ENCODE results near the gene ZBTB7C. TPM values are rescaled to one million over a fixed set of nuclear protein-coding genes. Genes with fewer than 3 reads are reported as not detected.
A peak's percentile ranks its signal among the peaks of the same experiment; 100 is the strongest.

ZBTB7C gene
- polyA plus RNA-seq, 4 donors: 14.8 to 18.7 (median 17.2) TPM

DNA sequence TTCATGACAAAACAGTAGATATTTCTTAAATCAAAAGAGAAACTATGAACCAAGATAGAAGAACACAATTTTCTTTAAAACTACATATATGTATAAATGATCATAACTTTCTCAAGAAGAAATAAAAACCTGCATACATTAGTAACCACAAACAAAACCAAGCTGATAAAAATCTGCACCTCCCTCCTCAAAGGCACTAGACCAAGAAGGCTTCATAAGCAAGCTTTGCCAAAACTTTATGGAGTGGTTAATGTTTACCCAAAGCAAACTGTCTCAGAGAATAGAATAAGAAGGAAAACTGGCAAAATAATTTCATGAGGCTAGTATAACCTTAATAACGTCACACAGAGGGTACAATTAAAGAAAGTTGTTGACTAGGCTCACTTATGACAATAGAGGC lies 138.3 kb downstream of the ZBTB7C start:
- DNase-seq (ENCODE audit: low read depth in 4 of 4, low spot score in 3 of 4): no peak

DNA sequence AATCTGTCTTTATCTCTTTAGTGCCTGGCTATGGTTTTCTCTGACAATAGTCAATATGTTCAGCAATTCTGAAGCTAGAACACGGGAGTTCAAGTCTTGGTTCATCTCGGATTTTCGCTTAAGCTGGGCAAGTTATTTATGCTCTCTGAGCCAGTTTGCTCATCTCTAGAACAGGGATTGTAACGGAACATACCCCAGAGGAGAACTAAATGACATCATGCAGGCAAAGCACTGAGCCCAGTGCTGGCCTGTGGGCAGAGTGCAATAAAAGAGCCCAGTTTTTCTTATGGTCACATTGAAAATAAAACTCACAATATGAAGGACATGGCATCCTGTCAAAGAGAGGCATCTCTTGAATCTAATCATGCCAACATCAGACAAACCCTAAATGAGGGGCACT lies 143.9 kb downstream of the ZBTB7C start:
- no peak for DNase-seq (ENCODE audit: low read depth in 4 of 4, low spot score in 3 of 4)

DNA sequence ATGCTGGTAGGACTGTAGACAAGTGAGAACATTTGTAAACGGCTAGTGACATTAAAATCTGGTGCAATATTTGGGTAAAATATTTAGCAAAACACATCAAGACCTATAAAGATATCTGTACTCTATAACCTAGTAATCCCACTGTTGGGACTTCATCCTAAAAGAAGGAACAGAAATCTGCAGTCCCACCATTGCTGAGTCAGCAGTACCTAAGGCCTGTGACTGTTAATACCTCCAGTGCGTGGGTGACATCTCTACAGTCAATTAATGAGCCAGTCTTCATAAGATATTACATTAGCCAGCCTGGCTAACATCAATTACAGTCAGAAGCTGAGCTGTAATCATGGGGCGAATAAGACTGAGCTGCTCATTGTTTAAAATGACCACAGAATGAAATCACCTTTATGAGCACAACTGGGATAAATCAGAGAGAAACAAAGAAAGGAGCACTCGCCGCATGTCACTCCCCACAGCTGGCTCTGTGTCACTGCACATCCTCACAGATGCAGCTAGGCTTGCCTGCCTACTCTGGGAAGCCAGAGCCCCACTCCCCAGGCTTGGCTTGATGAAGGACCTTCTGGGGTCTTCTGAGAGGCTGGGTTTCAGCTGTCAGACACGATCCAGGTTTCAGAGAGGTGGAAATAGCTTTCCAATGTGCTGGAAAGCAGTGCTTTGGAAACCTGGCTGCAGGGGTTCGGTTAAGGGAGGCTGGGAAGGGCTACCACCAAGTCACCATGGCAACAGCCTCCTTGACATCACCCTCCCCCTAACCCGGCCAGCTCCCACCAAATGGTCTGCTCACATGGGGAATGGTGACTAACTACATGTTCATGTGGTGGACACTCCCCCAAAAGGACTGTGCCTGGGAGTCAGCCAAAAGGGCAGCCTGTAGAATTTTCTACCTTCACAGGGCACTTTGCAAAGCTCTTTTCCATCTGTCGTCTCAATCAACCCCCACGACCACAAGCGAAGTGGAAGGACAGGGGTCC lies 145.0 kb downstream of the ZBTB7C start:
- no peak for DNase-seq (ENCODE audit: low read depth in 4 of 4, low spot score in 3 of 4)

DNA sequence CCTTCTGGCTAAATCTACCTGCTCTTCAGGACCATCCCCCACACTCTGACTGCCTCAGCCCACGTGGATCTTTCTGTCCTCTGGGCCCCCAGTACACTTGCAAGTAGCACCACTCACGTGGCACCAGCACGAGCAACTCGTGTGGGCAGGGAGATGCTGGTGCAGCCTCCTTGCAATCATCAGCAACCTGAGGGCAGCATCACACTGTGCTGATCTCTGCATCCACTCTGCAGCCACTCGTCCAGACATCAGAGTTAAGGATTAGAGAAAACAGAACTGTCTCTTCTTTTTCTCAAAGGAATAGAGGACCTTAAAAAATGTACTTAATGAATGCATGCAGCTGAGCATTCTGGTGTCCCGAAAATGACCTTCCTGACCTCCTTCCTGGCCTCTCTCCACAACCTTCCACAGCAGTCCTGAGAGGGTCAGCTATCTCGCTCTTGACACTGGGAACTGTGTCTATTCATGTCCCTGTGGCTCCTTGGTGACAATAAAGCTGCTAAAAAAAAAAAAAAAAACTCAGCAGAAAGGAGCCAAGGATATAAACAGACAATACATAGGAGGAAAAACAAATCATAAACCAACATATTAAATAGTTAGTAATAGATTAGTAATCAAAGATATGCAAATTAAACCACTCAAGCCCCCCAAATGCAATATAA lies 145.9 kb downstream of the ZBTB7C start:
- no peak for DNase-seq (ENCODE audit: low read depth in 4 of 4, low spot score in 3 of 4)

DNA sequence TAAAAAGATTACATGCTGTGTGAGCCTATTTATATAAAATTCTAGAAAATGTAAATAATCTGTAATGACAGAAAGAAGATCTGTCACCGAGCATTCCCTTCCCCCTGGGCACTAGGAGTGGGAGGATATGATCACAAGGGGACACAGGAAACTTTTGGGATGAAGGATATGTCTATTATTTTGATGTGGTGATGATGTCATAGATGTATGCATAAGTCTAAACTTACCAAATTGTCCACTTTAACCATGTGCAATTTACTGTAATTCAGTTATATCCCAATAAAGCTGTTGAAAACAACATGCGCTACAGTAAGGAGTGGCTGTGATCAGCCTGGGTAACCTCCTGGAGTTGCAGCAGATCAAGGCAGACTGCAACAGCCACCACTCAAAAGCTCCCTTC lies 148.9 kb downstream of the ZBTB7C start:
- no peak for DNase-seq (ENCODE audit: low read depth in 4 of 4, low spot score in 3 of 4)

DNA sequence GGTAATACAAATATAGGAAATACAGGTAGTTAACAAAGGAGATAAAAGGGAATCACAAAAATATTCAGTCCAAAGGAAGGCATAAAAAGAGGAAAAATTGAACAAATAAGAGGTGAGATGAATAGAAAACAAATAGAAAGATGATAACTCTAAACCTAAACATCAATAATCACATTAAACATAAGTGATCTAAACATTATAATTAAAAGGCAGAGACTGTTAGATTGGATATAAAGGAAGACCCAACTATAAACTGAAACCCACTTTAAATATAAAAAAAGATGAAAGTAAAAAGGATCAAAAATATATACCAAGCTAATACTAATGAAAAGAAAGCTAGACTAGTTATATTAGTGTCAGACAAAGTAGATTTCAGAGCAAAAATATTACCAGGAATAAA lies 152.3 kb downstream of the ZBTB7C start:
- DNase-seq (ENCODE audit: low read depth in 4 of 4, low spot score in 3 of 4): no peak

DNA sequence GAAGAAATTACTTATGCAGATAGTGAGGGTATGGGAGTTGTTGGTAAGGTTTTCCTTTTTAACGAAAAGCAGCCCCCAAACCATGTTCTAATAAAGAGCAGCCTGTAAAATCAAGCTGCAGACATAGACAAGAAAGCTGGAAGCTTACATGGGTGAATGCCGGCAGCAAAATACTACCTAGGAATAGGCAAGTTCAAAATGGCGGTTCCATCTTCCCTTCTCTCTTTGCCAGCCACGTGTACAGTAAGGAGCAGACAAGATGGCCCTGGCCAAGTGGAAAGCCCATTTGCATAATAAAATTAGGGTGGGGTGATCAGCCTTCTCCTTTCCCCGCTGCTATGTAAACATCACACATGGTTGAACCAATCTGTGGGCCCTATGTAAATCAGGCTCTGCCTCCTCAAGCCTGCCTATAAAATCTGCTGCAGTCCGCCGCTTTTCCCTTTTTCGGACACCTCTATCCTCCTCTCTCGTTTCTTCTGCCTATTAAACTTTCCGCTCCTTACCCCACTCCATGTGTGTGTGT lies 155.0 kb downstream of the ZBTB7C start:
- DNase-seq (ENCODE audit: low read depth in 4 of 4, low spot score in 3 of 4): no peak

DNA sequence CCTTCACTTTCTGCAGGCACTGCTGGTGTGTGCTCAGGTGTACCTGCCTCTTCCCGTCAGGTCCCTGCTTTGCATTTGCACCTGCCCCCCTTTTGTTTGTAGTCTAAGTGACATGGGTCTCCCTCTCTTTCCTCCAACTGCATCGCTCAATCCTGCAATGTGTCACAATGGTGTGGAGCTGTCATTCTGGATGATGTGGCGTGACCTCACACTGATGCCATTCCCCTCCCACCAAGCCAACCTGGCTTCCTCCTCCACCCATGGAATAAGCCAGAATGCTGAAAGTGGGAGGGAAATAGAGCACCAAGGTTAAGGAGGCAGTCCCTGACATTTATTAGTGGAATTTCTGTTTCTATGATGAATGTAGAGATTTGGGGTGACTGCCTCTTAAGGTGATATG lies 156.7 kb downstream of the ZBTB7C start:
- DNase-seq (ENCODE audit: low read depth in 4 of 4, low spot score in 3 of 4): no peak

DNA sequence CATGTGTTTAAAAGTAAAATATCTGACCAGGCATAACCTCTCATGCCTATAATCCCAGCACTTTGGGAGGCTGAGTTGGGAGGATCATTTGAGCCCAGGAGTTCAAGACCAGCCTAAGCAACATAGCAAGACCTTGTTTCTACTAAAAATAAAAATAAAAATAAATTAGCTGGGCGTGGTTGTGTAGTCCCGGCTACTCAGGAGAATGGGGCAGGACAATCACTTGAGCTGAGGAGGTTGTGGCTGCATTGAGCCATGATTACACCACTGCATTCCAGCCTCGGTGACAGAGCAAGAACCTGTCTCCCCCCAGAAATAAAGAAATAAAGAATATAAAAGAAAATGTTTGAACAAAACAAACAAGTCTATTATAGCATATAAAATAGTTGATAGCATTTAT lies 158.3 kb downstream of the ZBTB7C start:
- no peak for DNase-seq (ENCODE audit: low read depth in 4 of 4, low spot score in 3 of 4)

DNA sequence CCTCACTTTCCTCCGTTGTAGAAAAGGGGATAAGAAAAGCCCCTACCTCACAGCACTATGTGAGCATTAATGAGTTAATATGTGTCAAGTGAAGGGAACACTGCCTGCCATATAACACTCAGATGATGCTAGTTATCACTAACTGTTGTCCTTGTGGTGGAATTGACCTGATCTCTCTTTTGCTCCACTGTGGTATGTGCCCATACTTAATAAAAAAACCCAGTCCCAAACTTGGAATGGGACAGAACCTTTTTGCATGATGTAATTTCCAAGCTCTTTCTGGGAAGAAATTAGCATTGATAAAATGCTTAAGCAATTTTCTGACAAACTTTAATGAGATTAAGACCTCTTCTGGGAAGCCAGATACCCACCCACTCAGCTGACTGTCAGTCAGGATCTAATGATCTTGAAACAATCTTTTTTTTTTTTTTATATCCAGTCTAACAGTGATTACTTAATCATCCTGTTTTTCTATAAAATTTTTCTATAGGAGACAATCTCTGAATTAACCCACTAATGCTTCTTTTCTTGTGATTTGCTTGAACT lies 158.7 kb downstream of the ZBTB7C start:
- DNase-seq (ENCODE audit: low read depth in 4 of 4, low spot score in 3 of 4): no peak

DNA sequence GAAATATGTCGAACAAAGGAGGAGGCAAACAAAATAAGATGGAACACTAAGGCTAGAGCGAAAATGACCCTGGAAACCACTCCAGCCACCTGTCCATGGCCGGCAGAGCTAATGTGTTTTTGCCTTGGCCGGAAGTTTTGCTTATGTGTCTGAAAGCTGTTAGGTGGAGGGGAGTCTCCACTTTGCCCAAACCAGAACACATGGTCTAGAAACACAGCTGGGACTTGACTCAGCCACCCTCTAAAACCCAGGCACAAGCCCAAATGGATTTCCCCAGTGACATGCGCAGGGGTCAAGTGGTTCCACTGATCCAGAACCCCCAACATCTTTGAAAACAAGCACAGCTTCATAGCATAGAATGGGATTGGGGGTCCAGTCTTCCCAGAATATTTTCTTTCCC lies 159.3 kb downstream of the ZBTB7C start:
- no peak for DNase-seq (ENCODE audit: low read depth in 4 of 4, low spot score in 3 of 4)

DNA sequence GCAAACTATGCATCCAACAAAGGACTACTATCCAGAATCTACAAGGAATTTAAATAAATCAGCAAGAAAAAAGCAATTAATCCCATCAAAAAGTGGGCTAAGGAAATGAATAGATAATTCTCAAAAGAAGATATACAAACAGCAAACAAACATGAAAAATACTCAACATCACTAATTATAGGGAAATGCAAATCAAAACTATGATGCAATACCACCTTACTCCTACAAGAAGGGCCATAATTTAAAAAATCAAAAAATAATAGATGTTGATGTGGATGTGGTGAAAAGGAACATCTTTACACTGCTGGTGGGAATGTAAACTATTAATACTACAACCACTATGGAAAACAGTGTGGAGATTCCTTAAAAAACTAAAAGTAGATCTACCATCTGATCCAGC lies 164.7 kb downstream of the ZBTB7C start:
- DNase-seq (ENCODE audit: low read depth in 4 of 4, low spot score in 3 of 4): no peak

DNA sequence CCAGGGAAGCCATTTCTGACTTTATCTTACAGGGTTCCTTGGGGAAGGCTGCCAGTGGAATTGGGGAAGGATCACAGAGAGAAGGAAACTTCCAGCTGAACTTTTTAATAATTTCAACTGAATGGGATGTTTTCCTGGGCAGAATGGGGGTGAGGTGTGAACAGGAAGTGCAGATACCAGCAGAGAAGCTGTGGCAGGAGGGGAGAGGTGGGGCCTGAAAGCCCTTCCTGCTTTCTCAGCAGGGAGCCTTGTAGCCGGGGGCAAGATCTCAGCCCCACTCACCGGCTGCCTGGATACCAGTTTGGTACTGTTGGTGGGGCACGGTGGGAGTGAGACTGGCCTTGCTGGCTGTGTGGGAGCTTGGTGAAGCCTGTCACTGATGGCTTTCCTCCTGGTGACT lies 170.5 kb downstream of the ZBTB7C start:
- no peak for DNase-seq (ENCODE audit: low read depth in 4 of 4, low spot score in 3 of 4)

DNA sequence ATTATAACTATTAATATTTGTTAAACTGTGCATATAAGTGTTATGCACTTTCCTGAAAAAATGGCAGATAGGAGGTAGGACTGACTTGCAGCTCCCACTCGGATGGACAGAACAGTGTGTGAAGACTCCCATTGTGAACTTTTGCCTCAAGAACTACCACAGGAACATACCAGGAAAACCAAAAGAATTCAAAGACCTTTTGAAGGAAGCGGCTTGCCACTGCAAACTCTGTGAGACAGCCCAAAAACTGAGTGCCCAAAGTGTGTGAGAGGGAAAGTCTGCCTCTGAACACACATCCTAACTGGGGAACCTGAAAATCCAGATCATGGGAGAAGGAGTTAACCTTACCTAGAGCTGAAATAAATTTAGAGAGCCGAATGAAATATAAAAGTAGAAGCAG lies 171.0 kb downstream of the ZBTB7C start:
- no peak for DNase-seq (ENCODE audit: low read depth in 4 of 4, low spot score in 3 of 4)

DNA sequence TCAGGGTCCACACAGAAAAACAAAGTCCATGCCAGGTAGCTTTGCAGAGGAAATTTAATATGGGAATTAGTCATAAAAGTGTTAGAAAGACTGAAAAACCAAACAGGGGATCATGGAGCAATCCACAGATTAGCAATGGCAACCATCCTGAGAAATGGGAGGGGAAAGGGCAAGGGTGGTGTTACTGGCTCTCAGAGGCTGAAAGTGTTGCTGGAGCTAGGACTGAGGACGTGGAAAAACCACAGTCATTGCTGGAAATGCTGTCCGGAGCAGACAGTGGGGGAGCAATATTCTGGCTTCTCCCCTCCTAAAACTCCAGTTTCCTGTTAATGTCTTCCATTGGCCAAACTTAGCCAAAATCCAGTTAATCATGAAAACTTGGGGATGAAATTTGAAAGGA lies 172.4 kb downstream of the ZBTB7C start:
- DNase-seq (ENCODE audit: low read depth in 4 of 4, low spot score in 3 of 4): no peak

DNA sequence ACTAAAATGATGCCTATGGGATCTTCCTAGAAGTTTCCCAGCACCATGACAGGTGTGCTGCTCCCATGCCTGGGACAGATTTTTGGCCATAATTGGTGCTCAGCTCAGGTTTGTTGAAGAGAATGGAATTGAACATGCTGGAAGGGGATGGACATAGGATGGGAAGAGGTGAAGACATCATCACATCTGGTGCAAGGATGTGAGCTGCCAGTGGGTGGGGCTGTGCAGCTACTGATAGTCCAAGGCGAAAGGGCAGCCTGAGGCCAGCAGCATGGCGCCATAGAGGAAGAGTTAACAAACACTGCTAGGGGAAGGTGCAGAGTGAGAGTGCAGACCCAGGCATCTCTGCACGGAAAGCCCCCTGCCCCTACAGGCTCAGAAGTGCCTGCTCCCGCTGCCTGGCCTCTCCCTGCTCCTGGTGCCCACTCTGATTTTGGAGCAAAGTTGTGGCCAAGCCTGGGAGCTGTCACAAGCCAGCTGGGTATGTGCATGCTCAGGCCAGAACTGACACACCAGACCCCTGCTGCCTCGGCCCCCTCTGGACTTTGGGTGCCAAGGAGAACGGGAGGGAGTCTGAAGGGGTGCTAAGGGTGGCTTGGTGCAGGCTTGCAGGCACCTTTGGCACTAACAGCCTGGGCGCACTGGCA lies 178.6 kb downstream of the ZBTB7C start:
- DNase-seq (ENCODE audit: low read depth in 4 of 4, low spot score in 3 of 4): peak in 1 of 4 donors; percentile 16

DNA sequence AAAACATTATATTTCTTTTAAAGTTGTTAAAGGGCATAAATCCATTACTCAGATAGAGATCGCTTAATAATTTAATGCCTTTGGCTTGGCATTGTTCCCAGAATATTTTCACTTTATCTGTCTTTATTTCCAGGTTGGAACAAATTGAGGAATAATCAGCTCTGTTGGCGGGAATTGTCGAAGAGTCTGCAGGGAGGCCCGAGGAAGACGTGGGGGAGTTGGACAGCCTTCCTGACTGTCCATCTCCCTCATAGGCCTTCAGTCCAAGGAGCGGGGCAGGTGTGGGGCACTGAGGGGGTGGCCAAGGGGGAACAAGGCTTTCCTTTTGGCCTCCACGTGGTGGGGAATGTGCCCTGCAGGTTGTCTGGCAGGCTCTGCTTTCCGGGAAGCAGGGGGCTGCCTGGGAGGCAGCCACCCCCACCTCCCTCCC lies 179.6 kb downstream of the ZBTB7C start:
- DNase-seq (ENCODE audit: low read depth in 4 of 4, low spot score in 3 of 4): no peak

DNA sequence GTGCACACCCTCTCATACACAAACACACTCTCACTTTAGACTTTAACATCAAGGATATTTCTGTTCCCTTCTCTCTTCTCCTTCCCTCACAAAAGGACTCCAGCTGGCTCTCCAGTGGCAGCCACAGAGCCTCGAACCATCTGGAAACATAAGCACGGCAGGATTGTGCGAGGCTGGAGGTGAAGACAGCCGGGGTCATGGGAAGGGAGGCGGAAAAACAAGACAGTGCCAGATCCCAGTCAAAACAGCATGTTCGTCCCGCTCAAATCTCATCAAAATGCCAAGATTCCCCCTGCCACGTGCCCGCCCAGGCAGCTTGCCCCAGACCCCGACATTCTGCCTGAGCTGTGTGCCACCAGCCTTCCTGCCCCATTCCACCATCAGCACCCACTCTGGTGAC lies 180.3 kb downstream of the ZBTB7C start:
- no peak for DNase-seq (ENCODE audit: low read depth in 4 of 4, low spot score in 3 of 4)

DNA sequence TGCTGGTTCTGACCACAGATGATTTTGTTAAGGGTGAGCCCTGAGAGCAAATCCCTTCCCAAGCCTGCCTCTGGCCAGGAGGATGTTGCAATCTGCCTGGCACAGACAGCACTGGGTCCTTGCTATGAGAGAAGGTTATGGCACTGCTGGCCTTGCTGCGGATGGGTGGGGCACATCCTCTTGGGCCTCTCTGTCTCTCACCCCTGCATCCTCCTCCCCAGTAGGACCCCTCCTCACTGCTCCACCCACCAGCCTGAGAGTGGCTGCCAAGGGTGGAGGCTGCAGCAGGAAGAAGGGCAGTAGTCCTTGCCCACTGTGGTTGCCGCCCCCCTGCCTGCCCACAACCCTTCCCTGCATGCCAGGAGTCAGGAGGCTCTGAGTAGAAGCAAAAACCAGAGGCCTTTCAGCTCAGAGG lies 180.9 kb downstream of the ZBTB7C start:
- DNase-seq (ENCODE audit: low read depth in 4 of 4, low spot score in 3 of 4): no peak

DNA sequence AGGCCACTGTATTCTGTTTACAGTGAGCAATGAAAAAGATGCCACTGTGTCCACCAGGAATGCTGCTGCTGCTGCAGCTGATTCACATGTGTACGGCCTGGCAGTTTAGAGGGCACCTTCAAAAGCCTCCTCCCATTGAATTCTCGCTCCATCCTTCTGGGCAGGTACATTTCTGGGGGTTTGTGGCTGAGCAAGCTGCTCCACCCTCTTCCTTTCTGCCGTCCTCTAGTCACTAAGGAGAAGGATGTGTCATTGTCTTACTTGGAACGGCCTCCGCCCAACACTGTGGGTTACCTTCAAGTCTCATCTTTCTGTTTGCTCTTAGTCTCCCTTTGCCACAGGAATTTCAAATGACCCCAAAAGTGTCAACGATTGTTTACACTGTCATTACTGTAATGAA lies 182.0 kb downstream of the ZBTB7C start:
- no peak for DNase-seq (ENCODE audit: low read depth in 4 of 4, low spot score in 3 of 4)

DNA sequence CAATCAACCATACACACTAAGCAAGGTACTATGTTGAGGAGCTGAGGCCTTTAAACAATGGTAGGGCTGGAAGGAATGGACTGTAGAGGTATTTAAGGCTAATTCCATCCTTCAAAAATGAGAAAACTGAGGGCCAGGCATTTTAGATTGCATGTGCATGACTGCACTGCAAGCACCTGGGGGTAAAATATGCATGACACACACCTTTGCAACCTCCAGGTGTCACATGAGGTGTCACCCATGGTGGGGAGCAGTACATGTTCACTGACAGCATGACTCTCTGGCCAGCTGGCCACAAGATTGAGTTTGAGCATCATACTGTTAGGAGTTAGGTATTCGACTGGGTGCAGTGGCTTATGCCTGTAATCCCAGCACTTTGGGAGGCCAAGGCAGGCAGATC lies 182.8 kb downstream of the ZBTB7C start:
- no peak for DNase-seq (ENCODE audit: low read depth in 4 of 4, low spot score in 3 of 4)
